Measurements from ENCODE around the gene DDX42.

The DDX42 gene

DNA sequence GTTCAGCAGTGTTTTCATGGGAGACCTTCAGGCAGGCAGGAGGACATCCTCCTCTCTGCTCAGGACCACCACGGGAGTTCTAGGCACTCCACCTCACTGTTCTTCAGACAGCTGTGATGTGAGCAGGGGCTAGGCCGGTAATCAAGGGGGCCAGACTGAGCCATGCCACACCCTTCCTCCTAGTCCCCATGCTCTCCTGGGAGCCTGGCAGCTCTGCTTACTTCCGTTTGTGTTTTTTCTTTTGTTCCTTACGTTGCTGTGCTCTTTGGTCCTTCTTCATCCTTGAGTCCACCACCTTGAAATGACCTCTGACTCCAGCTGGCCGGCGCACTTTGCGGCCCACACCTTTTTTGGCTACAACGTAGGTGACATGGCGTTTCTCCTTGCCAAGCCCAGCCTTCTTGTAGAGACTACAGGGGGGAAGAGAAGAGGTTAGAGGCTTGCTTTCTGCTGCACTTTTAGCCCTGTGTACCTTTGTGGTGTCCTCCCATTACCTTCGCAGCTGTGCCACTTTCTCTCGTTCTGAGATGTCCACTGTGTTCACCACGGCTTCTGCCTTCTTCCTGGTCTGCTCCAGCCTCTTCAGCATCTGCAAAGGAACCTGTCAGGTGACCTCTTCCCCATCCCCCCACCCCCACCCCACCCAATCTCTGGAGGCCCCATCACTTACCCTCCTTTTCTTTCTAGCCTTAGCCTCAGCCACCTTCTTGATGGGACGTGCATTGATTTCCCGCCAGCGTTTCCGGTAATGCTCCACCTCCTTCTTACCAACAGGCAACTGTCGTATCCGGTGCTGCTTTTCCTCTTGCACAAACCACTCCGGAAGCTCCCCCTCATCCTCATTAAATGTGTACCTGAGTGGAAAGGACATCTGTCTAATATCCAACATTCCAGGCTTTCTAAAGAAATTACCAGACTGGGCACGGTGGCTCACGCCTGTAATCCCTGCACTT is 45.9 kb downstream of the DDX42 start:
- H3K4me3 ChIP-seq (ENCODE audit: low read depth in 1 of 5, low read length in 5 of 5) = no peak overlapping the region
- H3K4me1 ChIP-seq (ENCODE audit: control insufficient read depth in 5 of 5, insufficient read depth in 5 of 5, low read length in 5 of 5) = peaks cover 0 to 10% (median 0%) of the 10 kb centered on the region in 5 donors
- H3K27ac ChIP-seq (ENCODE audit: low read depth, low read length) = peak overlapping the region; percentile 0
- no peaks in the 10 kb centered on the region for H3K27me3 ChIP-seq (ENCODE audit: control insufficient read depth in 5 of 5, insufficient read depth in 4 of 5, low read length in 5 of 5)
- peaks cover 46 to 98% (median 97%) of the 10 kb centered on the region in 5 donors for H3K36me3 ChIP-seq (ENCODE audit: control insufficient read depth in 5 of 5, insufficient read depth in 5 of 5, low read length in 5 of 5)
- H3K9me3 ChIP-seq (ENCODE audit: control insufficient read depth in 5 of 5, low read length in 5 of 5) = no peaks in the 10 kb centered on the region
- peak overlapping the region in 1 of 5 donors; percentile 18 for H3K9ac ChIP-seq (ENCODE audit: low read length in 5 of 5)

DNA sequence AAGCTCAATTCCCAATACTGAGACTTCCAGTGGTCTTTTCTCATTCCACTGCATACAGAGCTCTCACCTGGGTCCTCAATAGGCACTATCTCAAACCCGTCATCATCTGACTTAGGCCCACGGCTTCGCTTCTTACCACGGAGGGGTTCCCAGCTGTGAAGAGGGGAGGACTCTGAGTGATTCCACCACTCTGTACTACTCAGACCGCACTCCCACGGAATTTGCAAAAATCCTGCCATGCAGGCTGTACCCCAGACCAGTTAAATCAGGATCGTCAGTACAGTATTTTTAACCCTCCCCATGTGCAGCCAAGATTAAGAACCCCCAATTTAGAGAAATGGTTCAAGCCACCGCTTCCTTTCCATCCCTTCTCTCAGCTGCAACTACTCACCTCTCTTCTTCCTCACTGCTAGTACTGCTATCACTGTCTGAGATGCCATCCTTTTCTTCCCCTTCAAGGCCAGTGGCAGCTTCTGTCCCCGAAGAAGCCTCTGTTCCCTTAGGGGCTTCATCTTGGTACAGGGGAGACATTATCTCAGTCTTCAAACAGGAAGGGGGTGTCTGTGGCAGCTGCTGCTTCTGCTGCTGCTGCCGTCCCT is 47.1 kb downstream of the DDX42 start:
- no peak overlapping the region for H3K27ac ChIP-seq (ENCODE audit: low read depth, low read length)
- peaks cover 38 to 96% (median 95%) of the 10 kb centered on the region in 5 donors for H3K36me3 ChIP-seq (ENCODE audit: control insufficient read depth in 5 of 5, insufficient read depth in 5 of 5, low read length in 5 of 5)
- H3K9me3 ChIP-seq (ENCODE audit: control insufficient read depth in 5 of 5, low read length in 5 of 5) = no peaks in the 10 kb centered on the region
- H3K27me3 ChIP-seq (ENCODE audit: control insufficient read depth in 5 of 5, insufficient read depth in 4 of 5, low read length in 5 of 5) = no peaks in the 10 kb centered on the region
- H3K4me3 ChIP-seq (ENCODE audit: low read depth in 1 of 5, low read length in 5 of 5) = no peak overlapping the region
- no peak overlapping the region for H3K9ac ChIP-seq (ENCODE audit: low read length in 5 of 5)
- peaks cover under 1 to 16% (median 9%) of the 10 kb centered on the region in 5 donors for H3K4me1 ChIP-seq (ENCODE audit: control insufficient read depth in 5 of 5, insufficient read depth in 5 of 5, low read length in 5 of 5)

DNA sequence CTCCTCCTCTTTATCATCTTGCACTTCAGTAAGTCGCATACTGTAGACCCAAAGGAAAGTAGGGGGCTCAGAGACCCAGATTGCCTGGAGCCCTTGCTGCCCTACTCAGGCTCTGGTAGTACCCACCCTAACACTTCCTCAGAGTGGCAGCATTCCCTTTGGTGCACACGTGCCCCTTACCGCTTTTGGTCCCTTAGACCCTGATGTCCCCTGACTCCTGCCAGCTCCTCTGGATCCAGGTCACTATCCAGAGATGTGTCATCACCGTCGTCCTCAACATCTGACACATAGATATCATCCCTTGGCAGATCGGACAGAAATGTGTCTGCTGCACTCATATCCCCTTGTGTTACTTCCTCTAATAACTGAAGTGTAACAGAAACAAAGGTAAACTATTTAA is 47.8 kb downstream of the DDX42 start:
- H3K4me3 ChIP-seq (ENCODE audit: low read depth in 1 of 5, low read length in 5 of 5) = no peak overlapping the region
- no peak overlapping the region for H3K9ac ChIP-seq (ENCODE audit: low read length in 5 of 5)
- H3K27ac ChIP-seq (ENCODE audit: low read depth, low read length) = no peak overlapping the region
- peaks cover 4 to 22% (median 15%) of the 10 kb centered on the region in 5 donors for H3K4me1 ChIP-seq (ENCODE audit: control insufficient read depth in 5 of 5, insufficient read depth in 5 of 5, low read length in 5 of 5)
- peaks cover 31 to 89% (median 87%) of the 10 kb centered on the region in 5 donors for H3K36me3 ChIP-seq (ENCODE audit: control insufficient read depth in 5 of 5, insufficient read depth in 5 of 5, low read length in 5 of 5)
- no peaks in the 10 kb centered on the region for H3K9me3 ChIP-seq (ENCODE audit: control insufficient read depth in 5 of 5, low read length in 5 of 5)
- no peaks in the 10 kb centered on the region for H3K27me3 ChIP-seq (ENCODE audit: control insufficient read depth in 5 of 5, insufficient read depth in 4 of 5, low read length in 5 of 5)

DNA sequence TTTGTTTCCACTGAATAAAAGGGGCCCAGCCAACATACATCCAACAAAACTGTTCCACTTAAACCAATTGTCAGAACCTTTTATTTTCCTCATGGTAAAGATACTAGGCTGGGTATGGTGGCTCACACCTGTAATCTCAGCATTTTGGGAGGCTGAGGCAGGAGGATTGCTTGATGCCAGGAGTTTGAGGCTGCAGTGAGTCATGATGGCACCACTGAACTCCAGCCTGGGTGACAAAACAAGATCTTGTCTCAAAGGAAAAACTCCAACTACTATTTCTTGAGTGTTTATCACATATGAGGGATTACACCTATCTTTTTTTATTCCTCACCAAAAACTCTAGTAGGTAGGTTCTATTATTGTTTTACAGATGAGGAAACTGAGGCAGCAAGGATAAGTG is 48.6 kb downstream of the DDX42 start:
- Histone ChIP-seq H3K27me3 (ENCODE audit: control insufficient read depth in 5 of 5, insufficient read depth in 4 of 5, low read length in 5 of 5) (no peaks in the 10 kb centered on the region), H3K27ac (ENCODE audit: low read depth, low read length) (no peak overlapping the region), H3K9ac (ENCODE audit: low read length in 5 of 5) (no peak overlapping the region), H3K4me1 (ENCODE audit: control insufficient read depth in 5 of 5, insufficient read depth in 5 of 5, low read length in 5 of 5) (peaks cover 4 to 22% (median 15%) of the 10 kb centered on the region in 5 donors), H3K36me3 (ENCODE audit: control insufficient read depth in 5 of 5, insufficient read depth in 5 of 5, low read length in 5 of 5) (peaks cover 25 to 81% (median 80%) of the 10 kb centered on the region in 5 donors), H3K4me3 (ENCODE audit: low read depth in 1 of 5, low read length in 5 of 5) (no peak overlapping the region), H3K9me3 (ENCODE audit: control insufficient read depth in 5 of 5, low read length in 5 of 5) (no peaks in the 10 kb centered on the region)

DNA sequence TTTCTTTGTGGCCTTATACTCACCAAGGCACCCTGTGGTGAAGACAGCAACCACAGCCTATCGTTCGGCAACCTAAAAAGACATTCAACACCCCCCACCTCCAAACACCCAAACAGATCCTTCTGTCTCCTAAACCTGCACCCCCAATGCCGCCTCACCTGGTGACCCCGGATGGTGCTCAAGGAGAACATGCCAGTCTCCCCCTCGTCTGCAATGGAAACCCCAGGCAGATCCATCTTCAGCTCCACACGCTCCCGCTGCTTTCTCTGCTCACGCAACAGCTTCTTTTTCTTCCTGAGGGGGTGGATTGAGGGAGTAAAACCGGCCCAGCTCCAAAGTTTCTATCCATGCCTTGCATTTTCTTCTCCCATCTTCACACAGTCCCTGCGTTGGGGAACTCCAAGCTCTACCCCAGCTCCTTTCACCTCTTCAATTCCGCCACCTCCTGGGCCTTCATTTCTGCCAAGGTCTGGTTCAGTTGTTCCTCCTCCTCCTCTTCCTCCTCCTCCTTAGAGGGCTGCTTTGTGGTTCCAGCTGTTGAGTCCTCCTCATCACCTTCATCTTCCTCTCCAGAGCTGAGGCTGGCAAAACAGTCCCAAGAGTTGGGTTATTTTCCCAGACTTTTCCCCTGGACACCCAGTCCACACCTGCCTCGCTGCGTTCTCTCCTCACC is 49.8 kb downstream of the DDX42 start:
- Histone ChIP-seq H3K9ac (ENCODE audit: low read length in 5 of 5) (no peak overlapping the region), H3K9me3 (ENCODE audit: control insufficient read depth in 5 of 5, low read length in 5 of 5) (no peaks in the 10 kb centered on the region), H3K27ac (ENCODE audit: low read depth, low read length) (no peak overlapping the region), H3K4me3 (ENCODE audit: low read depth in 1 of 5, low read length in 5 of 5) (no peak overlapping the region), H3K36me3 (ENCODE audit: control insufficient read depth in 5 of 5, insufficient read depth in 5 of 5, low read length in 5 of 5) (peaks cover 20 to 69% (median 67%) of the 10 kb centered on the region in 5 donors), H3K27me3 (ENCODE audit: control insufficient read depth in 5 of 5, insufficient read depth in 4 of 5, low read length in 5 of 5) (no peaks in the 10 kb centered on the region), H3K4me1 (ENCODE audit: control insufficient read depth in 5 of 5, insufficient read depth in 5 of 5, low read length in 5 of 5) (peaks cover 12 to 34% (median 28%) of the 10 kb centered on the region in 5 donors)

DNA sequence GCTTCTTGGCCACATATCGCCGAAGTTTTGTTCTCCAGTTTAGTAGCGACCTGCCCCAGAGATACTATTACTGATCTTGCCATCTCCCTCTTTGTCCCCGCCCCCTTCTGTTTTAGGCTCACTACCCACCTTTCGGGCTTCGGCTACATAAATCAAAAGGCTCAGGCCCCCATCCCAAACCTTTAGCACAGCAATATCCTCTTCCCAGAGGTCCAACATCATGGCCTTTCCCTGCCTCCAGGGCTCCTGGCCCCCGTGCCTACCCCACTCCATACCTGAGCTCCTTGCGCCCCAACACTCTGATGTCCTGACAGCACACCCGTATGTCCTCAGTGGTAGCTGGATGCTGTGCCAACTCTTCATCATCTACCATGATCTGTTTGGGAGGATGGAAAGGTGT is 50.4 kb downstream of the DDX42 start:
- Histone ChIP-seq H3K4me1 (ENCODE audit: control insufficient read depth in 5 of 5, insufficient read depth in 5 of 5, low read length in 5 of 5) (peaks cover 12 to 33% (median 31%) of the 10 kb centered on the region in 5 donors), H3K4me3 (ENCODE audit: low read depth in 1 of 5, low read length in 5 of 5) (no peak overlapping the region), H3K36me3 (ENCODE audit: control insufficient read depth in 5 of 5, insufficient read depth in 5 of 5, low read length in 5 of 5) (peaks cover 15 to 68% (median 65%) of the 10 kb centered on the region in 5 donors), H3K27ac (ENCODE audit: low read depth, low read length) (no peak overlapping the region), H3K27me3 (ENCODE audit: control insufficient read depth in 5 of 5, insufficient read depth in 4 of 5, low read length in 5 of 5) (no peaks in the 10 kb centered on the region), H3K9me3 (ENCODE audit: control insufficient read depth in 5 of 5, low read length in 5 of 5) (no peaks in the 10 kb centered on the region), H3K9ac (ENCODE audit: low read length in 5 of 5) (no peak overlapping the region)

DNA sequence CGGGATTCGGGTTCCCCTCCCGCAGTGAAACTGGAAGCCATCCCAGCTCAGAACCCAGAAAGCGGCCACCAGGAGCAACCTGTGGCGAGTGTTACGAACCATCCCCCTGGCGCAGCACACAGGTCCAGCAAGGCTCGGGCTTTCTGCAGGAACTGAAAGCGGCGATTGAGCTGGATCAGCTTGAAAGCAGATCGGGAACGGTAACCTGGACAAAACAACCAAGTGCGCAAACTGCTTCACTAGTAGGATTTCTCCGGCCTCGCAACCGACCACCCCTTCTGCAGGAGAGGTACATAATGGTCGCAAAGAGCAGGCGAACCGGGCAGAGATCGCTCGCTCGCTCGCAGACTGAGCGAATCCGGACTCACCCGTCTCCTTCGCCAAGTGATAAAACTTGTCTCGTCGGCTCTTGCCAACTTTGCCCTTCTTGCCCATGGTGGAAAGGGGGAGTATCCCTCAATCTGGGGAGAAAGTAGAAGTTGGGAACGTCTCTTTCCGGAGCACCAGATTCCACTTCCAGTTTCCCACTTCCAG is 52.6 kb downstream of the DDX42 start:
- Histone ChIP-seq H3K27me3 (ENCODE audit: control insufficient read depth in 5 of 5, insufficient read depth in 4 of 5, low read length in 5 of 5) (no peaks in the 10 kb centered on the region), H3K9ac (ENCODE audit: low read length in 5 of 5) (peak overlapping the region; percentile 70 to 89 (median 85)), H3K27ac (ENCODE audit: low read depth, low read length) (peak overlapping the region; percentile 97), H3K4me1 (ENCODE audit: control insufficient read depth in 5 of 5, insufficient read depth in 5 of 5, low read length in 5 of 5) (peaks cover 12 to 31% (median 24%) of the 10 kb centered on the region in 5 donors), H3K9me3 (ENCODE audit: control insufficient read depth in 5 of 5, low read length in 5 of 5) (no peaks in the 10 kb centered on the region), H3K36me3 (ENCODE audit: control insufficient read depth in 5 of 5, insufficient read depth in 5 of 5, low read length in 5 of 5) (peaks cover 10 to 69% (median 67%) of the 10 kb centered on the region in 5 donors), H3K4me3 (ENCODE audit: low read depth in 1 of 5, low read length in 5 of 5) (peak overlapping the region; percentile 87 to 98 (median 93))

DNA sequence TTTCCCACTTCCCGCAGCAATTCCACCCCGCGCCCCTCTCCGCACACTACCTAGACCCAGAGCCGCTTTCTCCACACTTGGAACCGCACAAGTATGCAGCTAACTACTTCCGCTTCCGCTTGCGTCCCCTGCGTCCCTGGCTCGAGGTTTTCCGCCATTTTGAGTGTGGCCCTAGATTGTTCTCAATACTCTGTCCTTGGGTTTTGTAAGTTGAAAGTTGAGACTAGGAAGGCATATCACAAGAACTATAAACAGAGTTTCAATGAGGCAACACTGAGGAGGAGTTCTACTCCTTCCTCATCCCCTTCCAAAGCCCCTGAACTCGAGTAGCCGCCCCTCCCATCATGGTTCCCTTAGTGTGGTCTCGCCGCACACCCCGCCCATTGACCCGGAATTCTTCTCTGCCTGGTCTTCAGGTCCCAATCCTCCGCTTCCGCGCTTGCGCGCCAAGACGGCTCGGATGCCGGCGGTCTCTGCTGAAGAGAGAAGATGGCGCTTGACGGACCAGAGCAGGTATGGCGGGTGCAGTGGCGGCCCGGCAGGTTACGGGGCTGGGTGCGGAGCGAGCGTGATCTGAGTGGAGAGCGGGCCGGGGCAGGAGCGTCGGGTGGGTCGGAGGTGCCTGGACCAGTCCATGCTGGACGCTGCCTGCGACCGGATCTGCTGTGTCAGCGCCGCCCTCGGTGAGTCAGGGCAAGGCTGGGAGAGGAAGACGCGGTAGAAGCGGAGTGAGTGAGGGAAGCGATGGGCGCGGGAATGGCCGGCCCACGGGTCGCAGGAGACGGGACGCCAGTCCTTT is 53.2 kb downstream of the DDX42 start, which contains the start of the genes FTSJ3 and PSMC5:
TSS of gene FTSJ3 (minus strand) at position 662 of the 799 bp plus-strand sequence. CDS start 761 bp downstream, outside the sequence.
TSS of gene PSMC5 (plus strand) at position 430 of the 799 bp plus-strand sequence. CDS start at position 490, 60 bp downstream.
- peak within 1 kb of the TSS; percentile 87 to 98 (median 93) for H3K4me3 ChIP-seq (ENCODE audit: low read depth in 1 of 5, low read length in 5 of 5)
- peaks cover 12 to 31% (median 24%) of the 10 kb centered on the region in 5 donors for H3K4me1 ChIP-seq (ENCODE audit: control insufficient read depth in 5 of 5, insufficient read depth in 5 of 5, low read length in 5 of 5)
- H3K36me3 ChIP-seq (ENCODE audit: control insufficient read depth in 5 of 5, insufficient read depth in 5 of 5, low read length in 5 of 5) = peaks cover 6 to 69% (median 67%) of the 10 kb centered on the region in 5 donors
- H3K9ac ChIP-seq (ENCODE audit: low read length in 5 of 5) = peak within 1 kb of the TSS; percentile 70 to 89 (median 85)
- H3K9me3 ChIP-seq (ENCODE audit: control insufficient read depth in 5 of 5, low read length in 5 of 5) = no peaks in the 10 kb centered on the region
- H3K27me3 ChIP-seq (ENCODE audit: control insufficient read depth in 5 of 5, insufficient read depth in 4 of 5, low read length in 5 of 5) = no peaks in the 10 kb centered on the region
- peak within 1 kb of the TSS; percentile 97 for H3K27ac ChIP-seq (ENCODE audit: low read depth, low read length)

DNA sequence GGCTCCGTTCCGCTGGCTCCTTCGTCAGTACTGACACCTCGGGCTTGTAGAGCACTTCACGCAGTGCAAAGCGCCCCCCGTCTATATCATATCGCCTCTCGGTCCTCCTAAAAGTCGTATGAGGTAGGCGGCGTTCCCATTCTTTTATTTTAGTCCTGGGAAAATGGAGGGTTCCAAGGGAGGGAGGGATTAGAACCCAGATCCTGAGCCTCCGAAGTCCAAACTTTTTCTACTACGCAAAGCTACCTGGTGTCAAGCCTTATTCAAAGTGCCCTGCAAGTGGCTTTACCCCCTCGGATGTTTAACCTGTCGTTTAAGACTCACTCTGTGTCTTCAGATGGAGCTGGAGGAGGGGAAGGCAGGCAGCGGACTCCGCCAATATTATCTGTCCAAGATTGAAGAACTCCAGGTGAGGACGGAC is 53.8 kb downstream of the DDX42 start:
- Histone ChIP-seq H3K4me1 (ENCODE audit: control insufficient read depth in 5 of 5, insufficient read depth in 5 of 5, low read length in 5 of 5) (peaks cover 12 to 35% (median 24%) of the 10 kb centered on the region in 5 donors), H3K27me3 (ENCODE audit: control insufficient read depth in 5 of 5, insufficient read depth in 4 of 5, low read length in 5 of 5) (no peaks in the 10 kb centered on the region), H3K36me3 (ENCODE audit: control insufficient read depth in 5 of 5, insufficient read depth in 5 of 5, low read length in 5 of 5) (peaks cover 2 to 69% (median 67%) of the 10 kb centered on the region in 5 donors), H3K9me3 (ENCODE audit: control insufficient read depth in 5 of 5, low read length in 5 of 5) (no peaks in the 10 kb centered on the region), H3K4me3 (ENCODE audit: low read depth in 1 of 5, low read length in 5 of 5) (peak overlapping the region; percentile 87 to 96 (median 90)), H3K9ac (ENCODE audit: low read length in 5 of 5) (peak overlapping the region; percentile 70 to 89 (median 85)), H3K27ac (ENCODE audit: low read depth, low read length) (peak overlapping the region; percentile 97)

All from subcutaneous abdominal adipose tissue (tissue), 5 donors.